ENCODE measurements around the gene RAB3C.

DNA sequence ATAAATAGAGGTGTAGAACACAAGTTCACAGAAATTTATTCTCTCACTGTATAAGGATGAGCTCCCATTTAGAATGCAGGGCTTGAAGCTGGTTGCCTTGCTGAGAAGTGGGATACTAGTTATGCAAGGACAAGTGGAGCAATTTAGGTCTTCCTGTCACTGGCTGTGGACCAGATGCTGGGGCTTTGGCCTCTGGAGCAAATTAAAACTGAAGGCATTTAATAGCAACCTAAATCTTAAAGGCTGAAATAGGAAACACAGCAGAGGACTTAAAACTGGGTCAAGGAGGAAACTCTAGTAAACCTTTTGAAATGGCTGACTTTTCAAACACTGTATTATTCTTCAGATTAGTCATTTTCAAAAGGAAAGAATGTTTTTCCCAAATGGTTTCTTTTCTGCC lies 319.4 kb downstream of the RAB3C start:
- TF ChIP-seq POLR2AphosphoS5 (IDR thresholded peaks at IDR 0.05; ENCODE audit: low read depth, low read length) = no peak
- no peak for TF ChIP-seq POLR2A (IDR thresholded peaks at IDR 0.05; ENCODE audit: low read depth, low read length)
